Stimulated activated CD4-positive, alpha-beta T cell treated with anti-CD3 and anti-CD28 coated beads, Interleukin-4, amount 100 ng/mL, for 24 hours (primary cell): ENCODE data around the gene MAP3K10.

Experiments used
- DNase-seq: peaks from one replicate; pipeline ENCODE4 v3.0.0-alpha.2; 2020

Gene MAP3K10

DNA sequence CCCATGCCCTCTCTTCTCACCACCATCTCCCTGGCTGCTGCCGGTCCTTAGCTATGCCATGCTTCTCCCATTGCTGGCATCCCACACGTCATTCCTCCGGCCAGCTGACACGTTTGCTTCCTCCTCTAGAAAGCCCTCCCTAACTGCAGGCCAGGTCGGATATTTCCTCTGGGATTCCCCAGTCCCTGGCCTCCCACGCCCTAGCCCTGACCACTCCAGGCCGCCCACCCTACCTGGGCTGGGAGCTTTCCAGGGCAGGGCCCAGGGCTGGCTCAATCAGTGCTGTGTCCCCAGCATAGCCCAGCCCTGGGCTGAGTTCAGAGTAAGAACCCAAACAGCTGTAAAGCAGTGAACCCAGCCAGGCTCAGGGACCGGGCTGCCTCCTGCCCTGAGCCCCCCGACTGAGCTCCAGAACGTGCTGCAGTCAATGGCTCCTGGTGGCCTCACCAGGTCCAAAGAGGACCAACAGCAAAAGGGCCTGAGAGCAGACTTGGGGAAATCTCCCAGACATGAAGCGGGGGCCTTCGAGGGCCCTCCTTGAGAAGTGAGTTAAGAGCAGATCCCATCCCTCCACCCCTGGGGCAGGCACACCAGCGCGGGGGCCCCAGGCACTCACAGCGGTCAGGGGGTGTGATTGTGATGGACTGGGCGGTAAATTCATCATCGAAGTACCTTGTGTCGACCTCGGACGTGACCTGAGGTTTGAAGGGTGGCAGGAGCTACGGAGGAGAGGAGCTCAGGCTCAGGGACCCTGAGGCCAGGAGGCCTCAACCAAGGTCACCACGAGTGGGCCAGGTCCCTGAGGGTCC, 43.4 kb downstream of the MAP3K10 start:
- no peak for DNase-seq

DNA sequence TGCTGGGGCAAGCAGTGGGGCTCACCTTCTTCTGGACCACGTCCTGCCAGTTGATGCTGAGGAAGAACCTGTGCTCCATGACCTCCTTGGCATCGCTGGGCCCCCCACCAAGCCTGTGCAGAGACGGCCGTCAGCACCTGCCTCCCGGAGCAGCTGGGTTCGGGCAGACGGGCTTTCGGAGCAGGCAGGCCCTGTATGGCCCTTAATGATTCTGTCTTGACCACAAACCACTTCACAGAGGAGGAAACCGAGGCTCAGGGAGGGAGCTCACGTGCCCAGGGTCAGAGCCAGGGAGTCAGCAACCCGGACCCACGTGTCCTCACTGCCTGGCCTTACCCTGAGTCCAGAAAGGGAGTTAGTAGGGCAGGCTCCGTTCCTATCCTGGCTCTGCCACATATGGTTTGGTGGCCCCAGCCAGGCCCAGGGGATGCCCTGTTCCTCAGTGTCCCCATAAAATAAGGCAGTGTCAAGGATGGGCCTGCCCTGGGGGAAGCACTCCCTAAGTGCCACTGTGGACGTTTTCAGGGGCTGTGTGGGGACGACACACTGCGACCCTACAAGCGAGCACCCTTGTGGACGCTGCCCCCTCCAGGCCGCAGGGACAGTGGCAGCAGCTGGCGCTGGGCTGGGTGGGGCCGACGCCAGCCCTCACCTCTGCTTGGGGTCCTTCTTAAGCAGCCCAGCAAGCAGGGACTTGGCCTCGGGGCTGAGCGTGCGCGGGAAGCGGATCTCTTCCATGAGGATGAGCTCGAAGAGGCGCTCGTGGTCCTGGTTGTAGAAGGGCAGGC, 44.2 kb downstream of the MAP3K10 start:
- DNase-seq = no peak

DNA sequence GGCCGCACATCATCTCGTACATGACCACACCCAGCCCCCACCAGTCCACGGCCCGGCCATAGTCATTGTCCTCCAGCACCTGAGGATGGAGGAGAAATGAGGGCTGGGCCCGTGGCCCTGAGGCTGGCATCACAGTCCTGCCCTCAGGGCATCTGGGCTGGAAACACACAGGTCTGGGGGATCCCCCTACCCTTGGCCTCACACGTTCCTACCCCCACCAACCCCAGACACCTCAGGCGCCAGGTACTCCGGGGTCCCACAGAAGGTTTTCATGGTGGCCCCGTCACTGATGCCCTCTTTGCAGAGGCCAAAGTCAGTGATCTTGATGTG, 44.8 kb downstream of the MAP3K10 start:
- DNase-seq = no peak

DNA sequence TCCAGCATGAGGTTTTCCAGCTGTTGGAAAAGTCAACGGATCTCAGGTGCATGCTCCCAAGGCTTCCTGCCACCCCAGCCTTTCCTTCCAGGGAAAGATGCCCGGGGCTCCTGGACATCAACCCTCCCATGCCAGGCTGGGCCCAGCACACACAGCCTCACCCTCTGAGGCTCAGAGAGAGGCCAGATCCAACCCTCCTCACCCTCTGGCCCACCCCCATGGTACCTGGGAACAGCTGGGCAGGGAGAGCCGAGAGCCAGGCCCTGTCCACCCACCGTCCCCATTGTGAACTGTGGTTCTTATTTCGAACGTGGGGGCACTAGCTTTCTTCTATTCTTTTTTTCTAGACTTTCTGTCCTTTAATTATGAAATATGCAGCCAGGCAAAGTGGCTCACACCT, 45.1 kb downstream of the MAP3K10 start:
- no peak for DNase-seq

DNA sequence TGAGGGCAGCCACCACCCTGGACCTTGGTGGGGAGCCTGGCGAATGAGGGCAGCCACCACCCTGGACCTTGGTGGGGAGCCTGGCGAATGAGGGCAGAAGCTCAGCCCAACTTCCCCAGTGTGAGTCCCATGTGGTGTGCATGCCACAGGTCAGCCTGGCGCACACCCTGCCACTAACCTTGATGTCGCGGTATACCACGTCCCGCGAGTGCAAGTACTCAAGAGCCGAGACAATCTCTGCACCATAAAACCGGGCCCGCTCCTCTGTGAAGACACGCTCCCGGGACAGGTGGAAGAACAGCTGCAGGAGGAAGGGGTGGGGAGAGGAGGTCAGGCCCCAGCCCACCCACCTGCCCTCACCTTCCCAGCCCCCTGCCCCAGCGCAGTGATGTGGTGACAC, 46.6 kb downstream of the MAP3K10 start:
- DNase-seq = no peak

DNA sequence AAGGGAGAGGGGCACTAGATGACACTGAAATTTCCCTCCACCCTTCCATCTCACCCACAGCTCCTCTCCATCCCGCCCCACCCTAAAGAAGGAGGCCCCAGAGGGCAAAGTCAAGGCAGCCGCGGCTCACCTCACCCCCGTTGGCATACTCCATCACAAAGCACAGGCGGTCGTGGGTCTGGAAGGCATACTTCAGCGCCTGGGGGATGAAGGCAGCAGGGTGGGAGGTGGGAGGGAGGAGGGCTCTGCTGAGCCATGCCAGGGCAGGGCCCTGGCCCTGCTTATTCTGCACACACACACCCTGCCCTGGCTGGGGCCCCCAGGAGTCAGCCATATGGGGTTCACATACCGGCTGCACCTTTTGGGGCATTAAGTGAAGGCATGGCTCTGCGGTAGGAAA, 47.5 kb downstream of the MAP3K10 start:
- no peak for DNase-seq

DNA sequence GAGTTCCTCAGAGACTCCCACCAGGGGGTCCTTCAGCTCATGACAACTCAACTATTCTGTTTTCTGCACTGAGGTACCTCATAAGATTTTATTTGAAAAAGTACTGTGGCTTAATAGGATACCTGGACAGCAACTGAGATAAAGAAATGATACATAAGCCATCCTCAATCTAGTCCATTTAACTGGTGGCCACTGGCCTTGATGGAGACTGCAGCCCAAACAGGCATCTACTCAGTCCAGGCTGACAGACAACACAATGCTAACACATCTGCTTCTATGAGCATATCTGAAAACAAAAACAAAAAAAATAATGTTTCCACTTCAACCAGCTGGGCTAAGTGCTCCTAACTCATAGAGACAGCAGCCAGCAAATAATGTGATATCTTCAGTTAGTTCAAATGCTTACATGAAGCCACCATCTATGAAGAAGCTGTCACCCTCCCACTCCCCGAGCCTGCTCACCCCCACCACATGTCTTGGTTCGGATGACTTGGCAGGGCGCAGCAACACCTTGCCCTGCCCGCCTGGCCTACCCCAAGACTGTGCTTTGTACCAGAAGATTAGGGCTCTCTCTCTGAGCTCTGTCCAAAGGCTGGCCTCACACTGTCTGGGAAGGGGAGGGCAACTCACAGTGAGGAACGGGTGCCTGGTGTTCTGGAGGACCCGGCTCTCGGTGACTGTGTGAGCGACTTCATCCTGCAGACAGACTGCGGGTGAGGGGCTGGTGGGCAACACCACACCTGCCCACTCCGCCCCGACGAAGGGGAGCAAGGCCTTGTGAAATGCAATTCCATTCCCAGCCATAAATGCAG, 48.4 kb downstream of the MAP3K10 start:
- no peak for DNase-seq

DNA sequence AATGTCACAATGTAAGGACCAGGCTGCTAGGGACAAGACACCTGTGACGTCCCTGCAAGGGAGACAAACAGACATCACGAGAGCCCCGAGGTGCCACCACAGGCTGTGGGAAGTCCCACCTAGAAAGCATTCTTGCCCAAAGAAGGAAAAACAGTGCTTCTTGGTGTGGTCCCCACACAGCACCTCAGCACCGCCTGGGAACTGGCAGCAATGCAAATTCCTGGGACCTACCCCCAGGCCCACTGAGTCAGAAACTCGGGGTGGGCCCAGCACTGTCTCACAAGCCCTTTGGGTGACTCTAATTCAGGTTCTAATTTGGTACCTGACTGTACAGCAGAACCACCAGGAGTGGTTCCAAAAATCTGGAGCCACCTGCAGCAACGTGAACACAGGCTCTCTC, 49.1 kb downstream of the MAP3K10 start:
- no peak for DNase-seq

DNA sequence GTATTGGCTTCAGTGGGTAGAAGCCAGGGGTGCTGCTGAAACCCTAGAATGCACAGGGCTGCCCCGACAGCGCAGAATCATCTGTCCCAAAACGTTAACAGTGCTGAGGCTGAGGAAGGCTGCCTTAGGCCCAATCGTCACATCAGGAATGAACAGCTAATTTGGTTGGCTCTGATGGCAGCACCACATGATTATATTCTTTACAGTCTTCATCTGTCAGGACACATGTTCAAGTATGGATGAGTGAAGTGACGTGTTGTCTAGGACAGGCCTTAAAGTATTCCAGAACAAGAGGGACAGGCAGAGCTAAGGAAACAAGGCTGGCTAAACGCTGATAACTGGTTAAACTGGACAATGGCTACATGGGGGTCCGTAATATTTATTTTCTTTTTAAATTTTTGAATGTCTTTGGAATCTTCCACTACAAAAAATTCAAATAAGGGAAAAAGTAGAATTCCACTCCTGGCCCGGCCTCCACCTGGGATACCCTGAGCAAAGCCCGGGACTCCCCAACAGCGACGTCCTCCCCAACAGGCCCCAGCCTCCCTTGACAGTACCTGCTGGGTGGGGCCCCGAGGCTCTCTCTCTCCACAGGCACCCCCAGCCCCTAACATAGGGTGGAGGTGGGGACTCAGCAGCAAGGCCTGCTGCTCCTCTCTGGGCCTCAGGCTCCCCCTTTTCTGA, 50.0 kb downstream of the MAP3K10 start:
- no peak for DNase-seq

DNA sequence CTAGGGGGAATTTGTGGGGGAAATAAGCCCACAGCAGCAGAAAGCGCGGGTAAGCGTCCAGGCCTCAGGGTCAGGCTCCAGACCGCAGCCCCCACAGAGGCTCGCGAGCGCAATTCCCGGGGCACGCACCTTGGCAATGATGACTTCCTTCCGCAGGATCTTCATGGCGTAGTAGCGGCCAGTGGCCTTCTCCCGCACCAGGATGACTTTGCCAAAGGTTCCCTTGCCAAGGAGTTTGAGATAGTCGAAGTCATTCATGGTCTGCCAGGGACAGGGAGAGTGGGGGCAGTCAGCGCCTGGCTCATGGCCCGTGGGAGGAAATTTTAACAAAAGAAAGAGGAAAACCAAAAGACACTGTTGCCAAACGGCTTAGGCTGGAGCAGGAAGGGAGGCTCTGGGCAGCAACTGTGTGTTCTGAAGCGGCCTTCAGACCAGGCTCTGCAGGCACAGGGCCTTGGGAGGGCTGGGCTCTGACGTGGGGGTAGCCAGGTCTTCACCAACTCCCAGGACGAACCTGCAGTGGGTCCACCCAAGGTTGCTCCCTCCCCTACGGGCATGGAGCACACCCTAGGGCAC, 50.7 kb downstream of the MAP3K10 start:
- DNase-seq = no peak

DNA sequence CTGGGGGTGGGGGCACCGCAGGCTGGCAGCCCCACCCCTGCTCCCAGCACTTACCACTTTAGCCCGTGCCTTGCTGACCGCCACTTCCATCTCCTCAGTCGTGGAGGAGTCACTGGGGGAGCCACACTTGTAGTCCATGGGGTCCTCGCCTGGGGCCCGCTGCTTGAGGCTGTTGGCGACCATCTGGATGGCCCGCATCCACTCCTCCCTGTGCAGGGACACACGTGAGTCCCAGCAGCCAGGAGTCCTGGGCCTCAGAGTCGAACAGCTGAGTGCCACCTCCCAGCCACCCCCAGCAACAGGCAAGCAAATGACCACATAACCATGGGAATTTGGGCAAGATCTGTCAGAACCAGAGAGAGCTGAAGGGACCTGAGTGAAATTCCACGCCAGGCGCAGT, 51.3 kb downstream of the MAP3K10 start:
- DNase-seq = no peak

DNA sequence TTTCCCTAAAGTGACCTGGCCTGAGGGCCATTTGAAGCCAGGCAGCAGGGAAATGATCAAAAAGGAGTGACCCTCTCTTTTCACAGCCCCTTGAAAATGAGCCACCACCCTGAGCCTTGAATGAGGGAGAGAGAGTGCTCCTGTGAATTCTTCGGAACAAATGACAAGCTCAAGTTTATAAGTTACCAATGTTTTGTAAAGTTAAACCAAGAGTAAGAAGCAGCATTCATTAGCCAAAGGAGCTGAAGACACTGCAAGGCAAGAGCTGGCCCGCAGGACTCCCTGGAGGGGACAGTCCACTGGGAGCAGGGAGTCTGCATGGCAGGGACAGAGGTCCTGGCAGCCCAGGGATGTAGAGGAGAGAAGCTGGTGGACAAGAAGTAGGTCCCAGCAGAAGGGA, 52.0 kb downstream of the MAP3K10 start:
- DNase-seq = no peak

DNA sequence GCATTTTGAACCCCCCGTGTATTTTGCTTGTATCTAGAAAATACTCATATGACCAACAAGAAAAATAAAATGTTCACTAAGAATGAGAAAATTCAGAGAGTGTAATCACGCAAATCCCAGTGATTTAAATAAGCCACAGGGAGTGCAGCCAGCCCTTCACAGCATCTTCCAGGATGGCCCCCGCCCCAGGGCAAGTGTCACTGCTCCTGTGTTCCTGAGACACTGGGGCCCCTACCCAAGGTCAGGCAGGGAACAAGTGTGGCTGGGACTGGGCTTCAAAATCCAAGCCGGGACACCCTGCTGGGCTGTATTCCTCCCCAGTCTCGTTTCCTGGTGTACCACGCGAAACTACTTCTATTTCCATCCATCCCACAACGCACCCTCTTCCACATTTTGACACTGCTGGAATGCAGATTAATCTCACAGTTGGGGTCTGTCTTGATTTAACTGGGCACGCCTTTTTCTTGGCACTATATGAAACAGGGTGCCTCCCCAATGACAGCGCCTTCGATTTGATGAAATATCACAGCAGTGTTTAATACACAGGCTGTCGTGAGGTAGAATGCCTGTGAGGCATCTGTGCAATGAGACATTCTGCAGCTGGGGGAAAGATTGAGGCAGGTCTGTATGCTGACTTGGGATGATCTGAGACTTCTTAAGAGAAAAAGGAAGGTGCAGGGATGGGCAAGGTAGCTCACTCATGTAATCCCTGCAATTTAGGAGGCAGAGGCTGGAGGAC, 53.5 kb downstream of the MAP3K10 start:
- DNase-seq = no peak

DNA sequence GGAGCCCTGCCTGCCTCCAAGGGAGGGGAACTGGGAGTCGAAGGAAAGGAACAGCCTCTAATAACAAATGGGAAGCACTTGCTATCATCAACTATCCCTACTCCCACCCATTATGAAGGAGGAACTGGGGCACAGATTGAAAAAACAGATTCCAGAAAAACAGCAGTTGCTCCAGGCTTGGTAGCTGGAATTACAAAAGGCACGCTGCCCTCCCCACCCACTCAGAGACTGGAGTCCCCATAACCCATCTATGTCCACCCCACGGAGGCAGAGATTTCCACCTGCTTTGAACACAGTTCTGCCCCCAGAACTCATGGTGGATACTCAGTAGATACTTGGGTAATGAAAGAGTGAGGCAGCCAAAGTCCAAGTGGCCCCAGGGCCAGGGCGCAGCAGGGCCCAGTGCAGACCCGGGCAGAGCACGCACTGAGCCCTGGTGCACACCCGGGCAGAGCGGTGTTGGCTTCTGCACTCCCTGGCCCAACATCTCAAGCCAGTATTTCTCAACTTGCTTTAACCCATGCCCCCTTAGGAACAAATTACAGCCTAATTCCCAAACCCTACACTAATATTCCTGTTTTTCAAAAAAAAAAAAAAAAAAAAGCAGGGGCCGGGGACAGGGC, 54.4 kb downstream of the MAP3K10 start:
- no peak for DNase-seq

DNA sequence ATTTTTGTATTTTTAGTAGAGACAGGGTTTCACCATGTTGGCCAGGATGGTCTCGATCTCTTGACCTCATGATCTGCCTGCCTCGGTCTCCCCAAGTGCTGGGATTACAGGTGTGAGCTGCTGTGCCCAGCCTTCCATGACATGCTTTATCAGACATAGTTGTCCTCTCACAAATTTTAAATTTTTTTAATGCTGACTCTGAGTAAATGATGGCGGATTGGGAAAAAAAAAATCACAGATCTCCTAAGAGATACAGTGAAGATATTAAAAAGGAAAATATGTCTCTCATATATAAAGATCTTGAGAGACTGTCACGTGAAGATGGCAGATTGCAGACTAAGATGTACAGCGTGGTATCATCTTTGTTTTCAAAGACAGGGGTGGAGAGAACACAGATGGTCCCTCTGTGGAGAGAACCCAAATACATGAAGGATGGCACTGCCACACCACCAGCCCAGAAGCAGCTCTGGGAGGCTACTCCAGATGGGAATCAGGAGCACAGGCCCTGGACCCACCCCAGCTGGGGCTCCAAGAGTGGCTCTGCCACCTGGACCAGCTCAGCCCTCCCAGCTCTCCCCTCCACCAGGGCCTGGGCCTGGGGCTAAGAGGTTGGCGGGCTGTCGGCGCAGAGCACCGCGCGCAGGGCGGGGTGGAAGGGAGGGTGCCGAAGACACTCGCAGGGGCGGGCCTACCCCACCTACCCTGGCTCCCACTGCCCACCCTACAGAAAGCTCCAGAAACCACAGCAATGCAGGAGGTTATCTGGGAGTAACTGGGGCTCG, 55.3 kb downstream of the MAP3K10 start:
- no peak for DNase-seq

DNA sequence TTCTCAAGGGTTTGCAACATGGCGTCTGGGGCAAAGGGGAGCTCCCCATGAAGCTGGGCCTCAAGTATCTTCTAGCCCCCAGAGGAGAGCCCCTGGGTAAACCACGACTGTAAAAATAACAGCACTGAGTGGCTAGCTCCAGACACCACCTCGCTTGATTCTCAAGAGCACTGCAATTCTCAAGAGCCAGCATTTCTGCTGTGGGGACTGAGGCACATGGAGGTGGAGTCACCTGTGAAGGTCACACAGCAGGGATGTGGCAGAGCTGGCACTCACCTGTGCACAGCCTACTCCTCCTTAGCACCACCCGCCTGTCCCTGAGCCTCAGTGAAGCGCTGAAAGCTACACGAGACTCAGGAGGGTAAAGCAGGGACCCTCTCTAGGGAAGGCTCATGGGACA, 56.0 kb downstream of the MAP3K10 start:
- DNase-seq = no peak

DNA sequence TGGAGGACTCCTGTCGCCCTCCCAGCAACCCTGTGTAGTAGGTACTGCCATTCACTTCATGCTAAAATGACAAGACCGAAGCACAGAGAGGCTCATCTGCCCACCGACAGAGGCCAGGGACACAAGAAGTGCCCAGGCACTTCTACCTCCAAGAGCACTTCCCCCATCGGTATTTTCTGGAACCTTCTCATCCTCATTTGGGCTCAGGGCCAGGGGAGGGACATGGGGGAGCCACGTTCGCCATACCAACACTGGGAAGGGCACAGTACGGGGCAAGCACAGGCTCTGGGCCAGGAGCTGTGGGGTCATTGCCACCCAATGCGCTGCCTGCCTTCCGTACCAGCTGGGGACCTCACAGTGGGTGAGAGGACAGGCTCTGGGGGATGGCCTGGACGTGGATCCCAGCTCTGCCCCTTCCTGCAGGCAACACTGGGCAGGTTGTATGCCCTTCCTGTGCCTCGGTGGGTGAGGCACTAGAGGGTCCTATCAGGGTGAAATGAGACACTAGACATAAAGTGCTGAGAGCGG, 56.6 kb downstream of the MAP3K10 start:
- no peak for DNase-seq

DNA sequence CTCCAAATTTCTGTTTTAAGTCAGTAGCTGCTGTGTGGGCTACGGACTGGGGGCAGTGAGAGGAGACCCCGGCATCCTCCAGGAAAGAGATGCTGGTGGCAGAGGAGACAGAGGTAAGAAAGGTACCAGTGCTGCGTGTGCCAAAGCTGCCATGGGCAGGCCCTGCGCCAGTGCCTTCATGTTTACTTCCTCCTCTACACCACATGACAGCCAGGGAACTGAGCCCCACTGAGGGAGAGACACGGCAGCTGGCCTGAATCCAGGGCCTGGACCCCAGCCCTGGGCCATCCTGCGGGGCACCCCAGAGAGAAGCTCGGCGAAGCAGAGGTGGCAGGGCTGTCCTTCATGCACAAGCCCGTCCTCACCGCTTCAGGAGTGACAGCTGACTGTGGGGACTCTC, 58.0 kb downstream of the MAP3K10 start:
- DNase-seq = no peak

DNA sequence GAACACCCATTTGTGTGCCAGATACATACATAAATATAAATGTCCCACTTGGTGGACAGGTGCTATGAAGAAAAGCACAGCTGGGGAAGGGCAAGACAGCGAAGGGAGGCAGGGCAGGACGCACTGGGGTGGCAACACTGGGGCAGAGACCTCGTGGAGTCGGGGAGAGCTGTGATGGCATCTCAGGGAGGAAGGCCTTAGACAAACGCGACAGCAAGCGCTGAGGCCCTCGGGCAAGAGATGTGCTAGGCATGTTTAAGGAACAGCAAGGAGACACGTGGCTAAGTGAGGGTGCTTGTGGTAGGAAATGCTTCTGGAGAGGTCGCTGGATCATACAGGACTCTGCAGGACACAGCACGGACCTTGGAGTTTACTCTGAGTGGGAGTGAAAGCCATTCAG, 58.6 kb downstream of the MAP3K10 start:
- no peak for DNase-seq

DNA sequence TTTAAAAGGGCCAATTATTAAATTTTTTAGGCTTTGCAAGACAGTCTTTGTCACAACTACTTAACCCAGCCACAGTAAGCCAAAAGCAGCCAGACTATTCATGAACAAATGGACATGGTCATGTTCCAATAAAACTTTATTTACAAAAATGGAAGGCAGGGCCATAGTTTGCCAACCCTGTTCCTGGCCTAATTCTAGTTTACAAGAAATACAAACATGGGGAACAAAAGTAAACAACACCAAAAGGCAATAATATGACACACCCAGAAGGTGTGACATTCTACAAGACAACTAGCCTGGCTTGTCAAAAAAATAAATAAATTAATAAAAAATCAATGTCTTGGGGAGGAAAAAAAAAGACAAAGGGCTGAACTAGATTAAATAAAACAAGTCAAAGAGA, 60.0 kb downstream of the MAP3K10 start:
- DNase-seq = no peak

DNA sequence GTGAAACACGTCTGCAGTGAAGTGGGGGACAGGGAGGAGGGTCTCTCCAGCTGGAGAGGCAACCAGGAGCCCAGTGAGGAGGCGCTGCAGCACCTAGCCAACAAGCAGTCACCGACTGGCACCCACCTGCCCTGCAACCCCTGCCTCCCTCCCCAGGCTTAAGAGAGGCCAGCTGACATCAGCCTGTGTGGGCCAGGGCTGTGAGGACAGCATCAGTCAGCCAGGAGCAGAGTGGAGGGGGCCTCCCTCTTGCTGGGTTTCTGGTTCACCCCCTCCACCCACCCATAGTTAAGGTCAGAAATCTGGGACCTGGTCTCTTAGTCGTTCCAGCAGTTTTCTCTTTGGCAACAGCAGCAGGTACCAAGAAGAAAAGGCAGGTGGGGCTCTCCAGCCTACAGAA, 60.8 kb downstream of the MAP3K10 start:
- no peak for DNase-seq
